Osteoblast (primary cell): ENCODE results near the gene FUS. TPM values are rescaled to one million over a fixed set of nuclear protein-coding genes. Genes with fewer than 3 reads are reported as not detected.

Source experiments
- DNase-seq: peaks from one replicate; pipeline ENCODE4 v3.0.0; 2011; ENCODE audit warnings: low spot score, mixed read lengths; ENCODE audit not compliant: insufficient read length; ENCODE audit errors: missing footprints
- H2AFZ ChIP-seq: 2 replicates; pipeline ENCODE4 v1.6.0; 2011; ENCODE audit warnings: mild to moderate bottlenecking, low read length
- H3K27ac ChIP-seq: 2 replicates; pipeline ENCODE4 v1.5.1; 2011; ENCODE audit warnings: mild to moderate bottlenecking, low read depth, low read length, moderate library complexity
- H3K27me3 ChIP-seq: 2 replicates; pipeline ENCODE4 v1.6.0; 2012; ENCODE audit warnings: mild to moderate bottlenecking, control low read depth, inconsistent platforms, low read length, moderate library complexity; ENCODE audit not compliant: insufficient read depth
- H3K36me3 ChIP-seq: 2 replicates; pipeline ENCODE4 v1.5.1; 2011; ENCODE audit warnings: mild to moderate bottlenecking, low read length, control low read depth, moderate library complexity; ENCODE audit not compliant: insufficient read depth
- H3K4me1 ChIP-seq: 2 replicates; pipeline ENCODE4 v1.5.1; 2011; ENCODE audit warnings: mild to moderate bottlenecking, low read length, control low read depth, moderate library complexity; ENCODE audit not compliant: insufficient read depth
- H3K4me2 ChIP-seq: 2 replicates; pipeline ENCODE4 v1.6.0; 2011; ENCODE audit warnings: mild to moderate bottlenecking, low read length; ENCODE audit not compliant: insufficient read depth
- H3K4me3 ChIP-seq: fragments of 200-600 bp; sonication (generic); 3 replicates; pipeline ENCODE4 v1.5.1; 2012; ENCODE audit warnings: mild to moderate bottlenecking, low read length, inconsistent platforms; ENCODE audit not compliant: insufficient read depth
- H3K79me2 ChIP-seq: 2 replicates; pipeline ENCODE4 v1.6.0; 2012; ENCODE audit warnings: mild to moderate bottlenecking, low read length, control low read depth, inconsistent platforms; ENCODE audit not compliant: insufficient read depth
- H3K9me3 ChIP-seq: 2 replicates; pipeline ENCODE4 v1.5.1; 2011; ENCODE audit warnings: low read depth, low read length, control low read depth
- H4K20me1 ChIP-seq: 2 replicates; pipeline ENCODE4 v1.6.0; 2012; ENCODE audit warnings: mild to moderate bottlenecking, low read length, control low read depth; ENCODE audit not compliant: insufficient read depth
- total RNA-seq: library from RNA; depleted of rRNA; stranded (reverse); fragments of >200 nt; gene quantifications from 2 replicates; pipeline ENCODE4 v1.2.3, GENCODE V29; 2012
- TF ChIP-seq, protein P1 (sequence below): IDR thresholded peaks from 2 replicates; pipeline ENCODE4 v1.5.1; 2011; ENCODE audit warnings: mild to moderate bottlenecking, low read depth, low read length, moderate library complexity; ENCODE audit errors: extremely low read depth

The FUS gene
- total RNA-seq, 1 donor: 24.2 TPM

DNA sequence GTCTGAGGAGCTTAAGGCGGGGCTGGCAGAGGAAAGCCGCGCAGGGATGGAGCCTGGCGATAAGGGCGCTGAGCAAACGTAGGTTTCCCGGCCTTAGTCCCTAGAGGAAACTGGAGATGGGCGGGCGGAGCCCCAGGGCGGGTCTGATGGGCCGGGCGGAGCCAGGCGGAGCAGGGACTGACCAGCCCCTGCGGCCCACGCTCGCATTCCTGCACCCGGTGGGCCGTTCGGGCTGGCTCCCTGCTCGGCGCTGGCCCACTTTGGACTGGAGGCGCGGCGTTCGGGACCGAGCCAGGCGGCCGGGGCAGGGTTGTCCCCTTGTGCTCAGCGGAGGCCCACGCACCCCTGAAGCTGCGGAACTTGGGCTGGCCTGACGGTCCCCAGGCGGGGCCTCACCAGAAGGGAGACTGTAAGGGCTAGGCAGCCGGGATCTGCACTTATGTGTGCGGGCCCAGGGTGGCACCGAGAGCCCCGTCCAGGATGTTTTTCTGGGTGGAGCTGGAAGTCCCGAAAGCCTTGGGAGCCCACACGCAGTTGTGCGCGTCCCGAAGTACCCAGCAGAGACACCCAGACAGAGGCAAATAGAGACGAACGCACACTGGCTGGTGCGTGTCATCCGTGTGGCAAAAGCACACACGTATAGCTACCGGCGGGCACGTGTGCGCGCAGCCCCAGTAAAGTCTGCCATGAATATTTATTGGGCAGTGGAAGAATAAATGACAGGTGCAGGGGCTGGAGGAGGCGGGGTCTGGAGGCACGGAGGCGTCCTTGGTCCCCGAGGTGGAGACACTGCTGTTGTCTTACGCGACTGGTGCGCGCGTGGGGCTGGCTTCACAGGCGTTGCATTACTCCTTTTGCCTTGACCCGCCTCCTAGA is 35.6 kb downstream of the FUS start:
- Histone ChIP-seq H3K4me3 (peak overlapping the region; percentile 60), H3K79me2 (no peaks in the 10 kb centered on the region), H4K20me1 (no peaks in the 10 kb centered on the region), H2AFZ (peak overlapping the region; percentile 56), H3K9me3 (no peaks in the 10 kb centered on the region), H3K4me2 (peak overlapping the region; percentile 61), H3K4me1 (peaks cover 3% of the 10 kb centered on the region), H3K27ac (no peak overlapping the region), H3K36me3 (no peaks in the 10 kb centered on the region), H3K27me3 (peaks cover 48% of the 10 kb centered on the region)
- TF ChIP-seq, protein P1, sequence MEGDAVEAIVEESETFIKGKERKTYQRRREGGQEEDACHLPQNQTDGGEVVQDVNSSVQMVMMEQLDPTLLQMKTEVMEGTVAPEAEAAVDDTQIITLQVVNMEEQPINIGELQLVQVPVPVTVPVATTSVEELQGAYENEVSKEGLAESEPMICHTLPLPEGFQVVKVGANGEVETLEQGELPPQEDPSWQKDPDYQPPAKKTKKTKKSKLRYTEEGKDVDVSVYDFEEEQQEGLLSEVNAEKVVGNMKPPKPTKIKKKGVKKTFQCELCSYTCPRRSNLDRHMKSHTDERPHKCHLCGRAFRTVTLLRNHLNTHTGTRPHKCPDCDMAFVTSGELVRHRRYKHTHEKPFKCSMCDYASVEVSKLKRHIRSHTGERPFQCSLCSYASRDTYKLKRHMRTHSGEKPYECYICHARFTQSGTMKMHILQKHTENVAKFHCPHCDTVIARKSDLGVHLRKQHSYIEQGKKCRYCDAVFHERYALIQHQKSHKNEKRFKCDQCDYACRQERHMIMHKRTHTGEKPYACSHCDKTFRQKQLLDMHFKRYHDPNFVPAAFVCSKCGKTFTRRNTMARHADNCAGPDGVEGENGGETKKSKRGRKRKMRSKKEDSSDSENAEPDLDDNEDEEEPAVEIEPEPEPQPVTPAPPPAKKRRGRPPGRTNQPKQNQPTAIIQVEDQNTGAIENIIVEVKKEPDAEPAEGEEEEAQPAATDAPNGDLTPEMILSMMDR: no peak
- DNase-seq: peak; percentile 98

DNA sequence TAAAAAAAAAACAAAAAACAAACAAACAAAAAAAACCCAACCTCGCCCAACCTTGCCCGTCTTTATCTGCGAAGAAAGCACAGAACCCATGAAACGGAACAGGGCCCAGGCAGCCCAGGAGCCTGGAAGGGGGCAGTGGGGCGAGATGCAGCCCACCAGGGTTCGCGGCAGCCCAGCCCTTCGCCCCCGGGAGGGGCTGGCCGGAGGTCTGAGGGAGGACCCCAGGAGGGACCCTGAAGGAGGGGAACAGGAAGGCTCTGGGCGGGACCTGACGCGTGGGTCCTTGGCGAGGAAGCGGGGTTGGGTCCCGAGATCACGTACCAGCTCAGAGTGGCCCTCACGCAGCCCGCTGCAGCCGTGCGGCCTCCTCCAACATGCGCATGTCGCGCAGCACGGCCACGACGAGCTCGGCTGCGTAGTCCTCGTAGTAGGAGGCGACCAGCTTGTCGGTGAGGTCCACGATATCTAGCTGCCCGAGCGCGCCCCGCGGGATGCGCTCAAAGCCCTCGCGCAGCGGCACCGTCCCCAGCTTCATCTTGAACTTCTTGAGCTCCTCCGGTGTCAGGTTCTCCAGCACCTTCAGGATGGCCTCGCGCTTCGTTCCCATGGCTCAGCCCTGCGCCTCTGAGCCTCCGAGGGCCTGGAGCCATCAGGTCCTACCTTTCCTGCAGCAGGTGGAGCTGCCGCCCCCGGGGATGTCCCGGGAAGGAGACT is 36.6 kb downstream of the FUS start, which contains the start of gene PYDC1:
TSS of gene PYDC1 (minus strand) at position 714 of the 714 bp plus-strand sequence. CDS start at position 607, 107 bp downstream.
- no peak within 1 kb of the TSS for H3K4me3 ChIP-seq
- peak; percentile 80 for DNase-seq
- H3K27me3 ChIP-seq: peaks cover 53% of the 10 kb centered on the region

DNA sequence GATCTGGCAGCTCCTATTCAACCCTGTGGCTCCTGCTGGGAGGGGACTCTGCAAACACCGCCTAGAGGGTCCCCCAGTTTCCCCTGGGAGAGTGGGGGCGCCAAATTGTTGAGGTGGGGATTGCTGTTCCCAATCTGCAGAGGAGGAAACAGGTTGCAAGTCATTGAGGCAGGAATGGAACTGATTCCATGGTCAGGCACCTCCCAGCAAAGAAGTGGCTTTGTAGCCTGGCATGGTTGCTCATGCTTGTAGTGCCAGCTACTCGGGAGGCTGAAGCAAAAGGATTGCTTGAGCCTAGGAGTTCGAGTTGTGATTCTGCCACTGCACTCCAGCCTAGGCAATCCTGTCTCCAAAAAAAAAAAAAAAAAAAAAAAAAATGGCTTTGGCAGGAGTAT is 37.2 kb downstream of the FUS start:
- TF ChIP-seq, protein P1: no peak
- H4K20me1 ChIP-seq: no peaks in the 10 kb centered on the region
- peak; percentile 79 for DNase-seq
- no peak overlapping the region for H3K4me2 ChIP-seq
- peaks cover 51% of the 10 kb centered on the region for H3K27me3 ChIP-seq
- H3K4me3 ChIP-seq: no peak overlapping the region
- no peak overlapping the region for H3K27ac ChIP-seq
- H2AFZ ChIP-seq: no peak overlapping the region
- H3K79me2 ChIP-seq: no peaks in the 10 kb centered on the region
- H3K36me3 ChIP-seq: no peaks in the 10 kb centered on the region
- no peaks in the 10 kb centered on the region for H3K9me3 ChIP-seq
- H3K4me1 ChIP-seq: peaks cover 3% of the 10 kb centered on the region

More for the DNA sequence above, 36.6 kb downstream of the FUS start, which contains the start of gene PYDC1:
- TF ChIP-seq, protein P1: no peak
- Histone ChIP-seq H3K9me3 (no peaks in the 10 kb centered on the region), H2AFZ (no peak within 1 kb of the TSS), H3K4me1 (peaks cover 3% of the 10 kb centered on the region), H3K36me3 (no peaks in the 10 kb centered on the region), H3K4me2 (no peak within 1 kb of the TSS), H3K79me2 (no peaks in the 10 kb centered on the region), H4K20me1 (no peaks in the 10 kb centered on the region), H3K27ac (no peak within 1 kb of the TSS)
